ENCODE results near the gene CLN6.

Gene CLN6

DNA sequence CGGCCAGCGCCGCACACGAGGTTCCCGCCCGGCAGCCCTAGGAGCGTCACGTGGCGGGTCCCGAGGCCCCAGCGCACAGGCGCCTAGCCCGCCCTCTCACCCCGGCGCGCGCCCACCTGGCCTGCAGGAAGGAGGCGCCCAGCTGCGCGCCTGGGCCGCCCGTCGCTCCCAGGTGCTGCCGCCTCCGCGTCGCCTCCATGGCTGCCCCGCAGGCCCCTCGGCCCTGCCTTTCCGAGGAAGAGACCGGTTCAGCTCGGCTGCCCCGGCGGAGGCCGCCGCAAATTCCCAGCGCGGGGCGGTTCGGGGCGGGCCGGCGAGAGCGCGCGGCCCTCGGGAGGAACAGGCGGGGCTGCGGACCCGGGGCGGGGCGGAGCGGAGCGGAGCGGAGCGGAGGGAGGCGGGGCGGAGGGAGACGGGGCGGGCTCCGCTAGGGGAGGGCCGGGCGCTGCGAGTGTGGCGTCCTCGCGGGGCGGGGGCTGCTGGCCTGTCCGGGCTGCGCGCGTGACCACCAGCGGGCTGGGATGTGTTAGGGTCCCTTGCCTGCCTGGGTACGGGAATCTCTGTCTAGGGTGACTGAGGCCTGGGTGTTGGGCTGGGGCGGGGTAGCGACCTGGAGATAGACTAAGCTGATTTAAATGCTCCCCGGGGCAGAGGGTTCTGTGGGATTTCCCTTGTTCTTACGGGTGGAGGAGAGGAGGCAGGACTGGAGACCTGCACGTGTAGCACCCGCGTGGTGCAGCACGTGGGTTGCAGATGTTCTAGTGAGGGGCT lies at the start of gene CLN6:
TSS of gene CLN6 (minus strand) at position 343 of the 771 bp plus-strand sequence. CDS start at position 199, 144 bp downstream.
- DNase-seq: peak; percentile 80

DNA sequence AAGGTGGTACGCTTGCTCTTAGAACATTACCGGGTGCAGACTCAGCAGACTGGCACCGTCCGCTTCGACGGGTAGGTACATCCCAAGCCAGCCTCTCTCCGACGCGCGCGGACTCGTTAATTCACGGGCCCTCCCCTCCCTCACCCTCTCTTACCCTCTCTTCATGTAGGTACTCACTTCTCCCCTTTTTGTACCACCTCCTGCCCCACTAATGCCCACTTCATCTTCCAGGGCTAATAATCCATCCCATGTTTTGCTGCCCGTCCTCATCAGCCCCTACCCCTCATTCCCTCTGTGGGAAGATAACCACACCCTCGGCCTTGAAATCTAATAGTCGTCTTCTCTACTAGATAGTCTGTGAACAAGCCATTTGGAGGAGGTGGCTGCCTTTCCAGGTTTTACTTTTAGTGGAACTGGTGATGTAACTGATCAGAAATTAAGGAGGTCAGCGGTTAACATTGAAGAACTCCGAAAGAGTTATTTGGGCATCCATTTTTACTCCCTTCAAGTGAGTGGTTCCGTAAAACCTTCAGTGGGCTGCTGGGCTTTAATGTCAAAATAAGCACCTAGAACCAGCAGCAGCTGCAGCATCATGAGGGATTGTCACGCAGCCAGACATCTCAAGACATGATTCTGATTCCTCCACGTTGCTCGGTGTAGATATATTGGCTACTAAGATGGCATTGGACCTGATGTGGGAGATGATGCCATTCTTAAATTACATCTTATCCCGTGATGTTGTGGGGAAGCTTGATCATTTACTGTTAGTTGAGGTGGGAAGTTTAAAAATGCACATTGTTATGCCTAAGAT lies 49.3 kb upstream of the CLN6 start:
- DNase-seq: peak; percentile 56

DNA sequence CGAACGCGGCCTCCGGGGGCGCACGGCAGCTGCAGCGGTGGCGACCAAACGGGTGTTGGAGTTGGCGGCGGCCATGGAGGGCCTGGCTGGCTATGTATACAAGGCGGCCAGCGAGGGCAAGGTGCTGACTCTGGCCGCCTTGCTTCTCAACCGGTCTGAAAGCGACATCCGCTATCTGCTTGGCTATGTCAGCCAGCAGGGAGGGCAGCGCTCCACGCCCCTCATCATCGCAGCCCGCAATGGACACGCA lies 48.7 kb upstream of the CLN6 start:
- no peak for DNase-seq

DNA sequence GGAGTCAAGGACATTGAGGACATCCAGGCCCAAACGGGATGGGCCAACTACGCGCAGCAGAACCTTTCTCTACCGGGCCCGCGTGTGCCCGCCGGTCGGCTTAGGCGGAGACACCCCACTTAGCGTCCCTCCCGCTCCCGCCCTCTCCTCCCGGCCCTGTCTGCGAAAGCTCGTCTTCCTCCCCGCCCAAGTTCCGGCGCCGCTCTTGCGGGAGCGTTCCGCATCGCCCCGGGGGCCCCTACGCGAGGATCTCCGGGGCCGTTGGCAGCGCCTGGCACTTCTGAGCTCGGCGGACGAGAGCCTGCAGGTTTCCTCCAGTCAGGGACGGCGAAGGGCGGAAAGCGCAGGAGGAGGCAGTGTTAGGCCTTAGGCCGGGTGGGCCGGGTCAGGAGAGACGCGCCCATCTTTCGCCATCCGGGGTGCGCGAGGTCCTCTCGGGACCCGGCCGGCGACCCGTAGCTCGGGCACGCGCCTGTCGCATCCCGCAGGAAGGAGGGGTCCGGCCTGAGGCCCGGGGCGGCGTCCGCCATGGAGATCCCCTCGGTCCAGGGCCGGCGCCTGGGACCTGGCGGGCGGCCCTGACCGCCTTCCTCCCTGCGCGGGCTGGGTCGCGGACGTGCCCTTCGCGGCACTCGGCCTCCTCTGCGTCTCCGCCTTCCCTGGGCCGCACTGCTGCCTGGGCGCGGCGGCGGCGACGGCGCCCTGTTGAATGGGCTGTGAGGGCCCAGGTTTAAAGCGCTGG lies 48.2 kb upstream of the CLN6 start, which contains the start of gene FEM1B:
TSS of gene FEM1B (plus strand) at position 143 of the 742 bp plus-strand sequence. CDS start 673 bp downstream, outside the sequence.
- peak; percentile 93 for DNase-seq

DNA sequence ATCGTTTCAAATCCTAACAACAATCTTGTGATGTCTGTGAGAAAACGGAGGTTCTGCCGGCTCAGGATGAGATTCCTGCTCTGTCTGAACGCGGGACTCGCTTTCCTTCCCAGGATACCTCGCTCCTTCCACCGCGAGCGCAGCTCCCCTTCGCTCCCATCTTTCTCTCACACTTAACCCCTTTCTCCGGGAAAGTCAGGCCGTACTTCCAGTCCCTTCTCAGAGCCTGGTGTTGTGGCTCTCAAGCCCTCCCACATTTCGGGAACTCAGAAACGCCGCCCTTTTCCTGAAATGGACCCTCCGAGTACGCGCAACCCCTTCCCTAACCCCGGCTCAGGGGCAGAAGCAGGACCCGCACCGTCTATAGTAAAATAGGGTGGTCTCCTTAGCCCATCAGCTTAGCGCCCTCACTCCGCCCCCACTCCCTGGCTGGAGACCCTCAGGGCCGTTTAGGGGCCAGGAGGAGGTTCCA lies 47.6 kb upstream of the CLN6 start:
- DNase-seq: peak; percentile 68

DNA sequence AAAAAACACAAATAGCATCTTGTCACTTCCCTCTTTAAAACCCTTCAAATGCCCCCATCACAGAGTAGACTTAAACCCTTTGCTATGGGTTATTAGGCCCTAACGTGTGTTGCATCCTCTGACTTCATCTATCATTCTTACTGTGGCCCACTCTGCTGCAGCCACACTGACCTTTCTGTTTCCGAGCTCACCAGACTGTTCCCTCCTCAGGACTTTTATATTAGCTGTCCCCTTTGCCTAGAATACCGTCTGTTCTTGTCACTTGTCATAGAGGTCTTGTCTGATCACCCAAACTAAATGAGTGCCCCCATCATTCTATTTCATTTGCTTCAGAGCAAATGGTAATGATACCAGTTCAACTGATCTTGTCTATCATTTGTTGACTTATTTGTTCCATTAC lies 47.1 kb upstream of the CLN6 start:
- no peak for DNase-seq

DNA sequence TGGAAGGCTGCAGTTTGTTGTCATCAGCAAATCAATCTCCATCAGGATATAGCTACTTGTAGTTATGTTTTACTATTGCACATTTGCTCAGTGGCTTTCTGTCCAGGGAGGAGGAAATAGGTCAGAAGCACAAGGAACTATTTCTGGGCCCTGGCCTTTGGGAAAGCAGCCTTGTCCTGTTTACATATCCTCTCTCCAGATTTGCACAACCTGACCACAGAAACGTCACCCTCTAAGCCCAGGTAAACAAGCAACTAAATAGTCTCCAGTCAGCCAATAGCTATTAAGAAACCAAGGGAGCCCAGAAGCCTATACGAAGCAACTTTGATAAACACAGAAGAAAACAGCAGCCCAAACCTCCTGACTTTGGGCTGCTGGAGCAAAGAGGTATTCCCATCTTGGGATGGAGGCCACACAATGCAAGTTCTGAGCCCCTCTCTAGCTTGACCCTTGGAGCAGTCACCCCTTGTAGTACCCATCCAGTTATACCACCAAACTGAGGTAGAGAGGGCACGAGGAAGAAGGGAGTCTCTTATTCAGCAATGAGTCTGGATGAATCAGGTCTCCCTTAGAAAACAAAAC lies 45.7 kb upstream of the CLN6 start:
- DNase-seq: no peak

DNA sequence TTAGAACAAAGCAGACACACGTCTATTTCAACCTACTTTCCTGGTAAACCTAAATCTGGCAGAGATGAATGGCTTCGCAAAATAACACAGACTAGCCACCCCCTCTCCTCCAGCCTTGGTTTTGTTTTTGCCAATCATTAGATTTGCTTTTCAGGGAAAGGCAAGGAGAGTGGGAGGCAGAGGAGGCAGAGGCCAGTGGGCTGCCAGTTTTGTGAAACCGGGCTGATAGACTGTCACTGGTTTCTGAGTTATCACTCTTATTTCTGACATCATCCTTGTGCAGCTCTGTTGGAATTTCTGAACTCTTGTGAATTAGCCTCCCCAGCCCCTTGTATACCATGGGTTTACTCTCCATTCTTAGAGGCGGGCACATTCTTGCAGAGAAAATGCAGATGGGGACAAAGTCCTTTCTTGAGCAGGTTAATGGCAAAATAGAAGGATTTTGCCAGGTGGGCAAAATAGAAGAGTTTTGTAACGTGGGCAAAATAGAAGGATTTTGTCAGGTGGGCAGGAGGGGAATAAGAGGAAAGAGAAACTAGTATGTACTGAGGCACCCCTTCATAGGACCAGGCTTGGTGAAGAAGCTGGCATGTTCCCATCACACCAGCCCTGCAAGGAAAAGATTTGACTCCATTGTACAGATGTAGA lies 44.8 kb upstream of the CLN6 start:
- no peak for DNase-seq

DNA sequence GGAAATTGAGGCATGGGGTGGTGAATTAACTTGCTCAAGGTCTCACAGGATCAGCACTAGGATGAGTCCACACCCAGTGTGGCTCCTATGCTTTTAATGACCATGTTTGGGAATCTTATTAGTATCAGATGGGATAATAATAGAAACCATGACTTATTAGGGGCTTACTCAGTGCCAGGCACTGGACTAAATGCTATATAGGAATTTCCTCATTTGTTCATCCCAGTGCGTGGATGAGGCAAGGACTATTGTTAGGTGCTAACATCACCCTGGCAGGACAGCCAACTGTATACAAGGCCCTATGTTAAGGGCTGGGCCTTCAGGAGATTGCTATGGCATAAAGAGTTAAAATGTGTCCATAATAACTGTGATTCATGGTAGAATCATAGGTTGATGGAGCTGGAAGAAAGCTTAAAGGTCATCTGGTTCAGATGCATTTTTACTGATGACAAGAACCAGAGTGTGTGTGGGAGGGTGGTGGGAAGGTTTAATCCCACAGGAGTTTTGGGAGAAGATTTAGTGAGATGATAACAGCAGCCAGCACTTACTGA lies 43.3 kb upstream of the CLN6 start:
- DNase-seq: peak; percentile 93

DNA sequence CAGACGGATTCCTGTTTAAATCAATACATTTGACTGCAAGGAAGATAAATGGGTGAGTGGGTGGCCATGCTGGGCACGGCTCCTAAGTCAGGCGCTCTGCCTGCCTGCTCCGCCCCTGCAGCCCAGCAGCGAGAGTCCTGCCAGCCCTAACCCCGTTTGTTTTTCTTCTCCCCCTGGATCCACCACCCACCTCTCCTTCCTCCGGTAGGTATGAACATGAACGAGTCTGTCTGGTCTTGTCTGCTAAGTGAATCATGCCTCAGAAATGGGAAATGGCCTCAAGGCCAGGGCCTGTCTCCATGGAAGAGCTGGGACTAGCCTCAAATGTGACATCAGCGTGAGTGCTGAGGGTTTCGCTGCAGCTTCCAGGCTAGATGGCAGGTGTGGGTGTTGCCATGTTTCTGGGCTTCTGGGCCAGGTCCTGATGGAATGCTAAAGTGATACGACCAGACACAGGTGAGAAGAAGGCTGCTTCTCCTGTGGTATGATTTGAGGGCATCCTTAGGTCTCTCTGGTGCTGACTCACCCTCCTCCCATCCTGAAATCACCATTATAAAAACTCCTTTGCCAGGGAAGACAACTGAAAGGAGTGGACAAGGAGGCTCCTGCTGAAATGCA lies 42.4 kb upstream of the CLN6 start:
- peak; percentile 83 for DNase-seq

DNA sequence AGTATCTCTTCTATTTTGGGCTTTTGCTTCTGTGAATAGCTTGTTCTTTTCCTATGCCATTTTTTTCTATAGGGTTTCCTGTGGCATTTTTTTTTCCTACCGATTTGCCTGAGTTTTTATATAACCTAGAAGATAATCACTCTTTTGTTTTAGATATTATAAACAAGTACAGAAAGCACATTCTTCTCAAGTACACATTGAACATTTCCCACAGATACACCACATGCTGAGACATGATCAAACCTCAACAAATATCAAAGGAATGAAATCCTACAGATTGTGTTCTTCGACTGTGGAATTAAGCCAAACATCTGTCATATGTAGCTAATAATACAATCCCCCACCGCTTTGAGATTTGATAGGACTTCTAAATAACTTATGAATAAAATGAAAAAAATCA lies 38.9 kb upstream of the CLN6 start:
- no peak for DNase-seq

DNA sequence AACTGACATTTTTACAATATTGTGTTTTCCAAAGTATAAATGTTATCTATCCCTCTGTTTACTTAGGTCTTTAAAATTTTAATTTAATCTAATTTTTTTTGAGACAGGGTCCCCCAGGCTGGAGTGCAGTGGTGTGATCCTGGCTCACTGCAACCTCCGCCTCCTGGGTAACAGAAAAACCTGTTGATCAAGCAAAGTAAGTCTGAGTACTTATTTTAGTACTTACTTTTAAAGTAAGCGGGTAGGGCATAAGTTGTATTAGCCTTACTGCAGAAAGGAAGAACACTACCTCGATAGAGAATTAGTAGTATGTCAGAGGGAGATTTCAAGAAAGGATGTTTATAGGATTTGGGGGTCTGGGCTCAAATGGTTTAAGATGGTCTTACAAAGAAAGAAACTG lies 36.1 kb upstream of the CLN6 start:
- no peak for DNase-seq

DNA sequence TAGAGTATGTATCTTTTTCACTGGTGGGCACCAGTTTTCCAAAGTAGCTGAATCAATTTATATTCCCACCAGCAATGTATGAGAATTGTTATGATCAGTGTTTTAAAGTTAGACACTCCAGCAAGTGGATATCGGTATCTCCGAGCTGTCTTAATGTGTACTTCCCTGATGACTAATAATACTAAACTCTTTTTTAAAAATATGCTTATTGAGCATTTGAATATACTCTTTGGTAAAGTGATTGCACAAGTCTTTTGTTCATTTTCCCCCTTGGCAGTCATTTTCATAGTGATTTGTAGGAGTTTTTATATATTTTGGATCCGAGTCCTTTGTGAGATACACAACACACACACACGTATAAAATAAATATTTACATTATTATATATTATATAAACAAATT lies 35.6 kb upstream of the CLN6 start:
- DNase-seq: no peak

DNA sequence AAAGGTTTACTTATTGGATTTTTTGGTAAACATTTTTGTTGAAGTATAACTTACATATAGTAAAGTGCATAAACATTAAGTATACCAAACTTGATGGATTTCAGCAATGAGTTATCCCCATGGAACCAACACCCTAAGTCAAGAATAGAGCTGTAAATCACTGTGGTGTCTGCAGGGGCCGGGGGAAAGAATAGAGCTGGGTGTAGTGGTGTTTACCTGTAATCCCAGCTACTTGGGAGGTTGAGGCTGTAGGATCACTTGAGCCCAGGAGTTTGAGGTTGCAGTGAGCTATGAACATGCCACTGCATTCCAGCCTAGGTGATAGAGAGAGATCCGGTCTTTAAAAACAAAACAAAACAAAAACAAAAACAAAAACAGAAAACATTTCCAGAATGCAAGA lies 34.8 kb upstream of the CLN6 start:
- no peak for DNase-seq

DNA sequence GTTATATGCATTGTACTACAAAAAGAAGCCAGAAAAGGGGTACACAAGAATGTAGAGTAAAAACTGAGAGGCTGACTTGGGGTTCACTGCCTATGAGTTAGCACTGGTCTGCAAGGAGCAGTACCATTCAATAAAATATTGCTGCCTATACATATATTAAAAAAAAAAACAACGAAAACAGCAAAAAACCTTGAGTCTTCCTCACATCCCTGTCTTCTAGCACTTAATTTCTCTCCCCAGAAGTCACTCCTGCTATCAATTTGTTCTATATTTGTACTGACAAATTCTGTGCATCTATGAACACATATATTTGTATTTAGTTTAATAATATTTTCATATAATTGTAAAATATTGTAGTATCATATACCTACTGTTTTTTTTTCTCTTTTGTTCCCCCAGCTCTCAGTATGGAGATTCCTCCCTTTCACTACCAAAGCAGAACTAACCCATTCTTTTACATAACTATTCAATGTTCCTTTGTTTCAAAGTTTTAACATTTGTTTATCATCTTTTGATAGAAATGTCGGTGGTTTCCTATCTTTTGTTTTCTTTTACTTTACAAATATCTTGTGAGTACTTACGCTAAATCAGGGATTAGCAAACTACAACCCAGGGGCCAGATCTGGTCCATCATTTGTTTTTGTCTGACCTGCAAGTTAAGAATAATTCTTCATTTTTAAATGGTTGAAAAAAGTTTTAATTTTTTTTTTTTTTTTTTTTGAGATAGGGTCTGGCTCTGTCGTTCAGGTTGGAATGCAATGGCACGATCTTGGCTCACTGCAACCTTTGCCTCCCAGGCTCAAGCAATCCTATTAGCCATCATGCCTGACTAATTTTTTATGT lies 33.2 kb upstream of the CLN6 start:
- DNase-seq: no peak

DNA sequence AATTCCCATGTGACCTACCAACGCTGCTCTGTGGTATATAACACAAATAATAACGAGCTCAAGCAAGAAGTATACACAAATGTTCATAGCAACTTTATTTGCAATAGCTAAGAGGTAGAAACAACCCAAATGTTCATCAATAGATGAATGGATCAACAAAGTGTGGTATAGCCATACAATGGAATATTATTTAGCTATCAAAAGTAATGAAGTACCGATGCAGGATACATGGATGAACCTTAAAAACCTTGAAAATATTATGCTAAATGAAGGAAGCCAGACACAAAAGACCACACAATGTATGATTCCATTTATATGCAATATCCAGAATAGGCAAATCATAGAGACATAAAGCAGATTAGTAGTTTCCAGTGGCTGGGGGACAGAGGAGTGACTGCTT lies 32.5 kb upstream of the CLN6 start:
- DNase-seq: no peak

DNA sequence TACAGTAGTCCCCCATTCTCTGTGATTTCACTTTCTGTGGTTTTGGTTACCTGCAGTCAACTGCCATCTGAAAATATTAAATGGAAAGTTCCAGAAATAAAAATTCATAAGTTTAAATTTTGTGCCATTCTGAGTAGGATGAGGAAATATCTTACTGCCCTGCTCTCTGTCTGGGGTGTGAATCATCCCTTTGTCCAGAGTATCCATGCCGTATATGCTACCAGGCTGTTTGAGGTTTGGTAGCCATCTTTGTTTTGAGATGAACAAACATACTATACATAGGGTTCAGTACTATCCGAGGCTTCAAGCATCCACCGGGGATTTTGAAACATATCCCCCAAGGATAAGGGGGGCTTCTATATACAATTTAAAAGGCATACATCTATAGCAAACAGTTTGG lies 31.7 kb upstream of the CLN6 start:
- DNase-seq: no peak

DNA sequence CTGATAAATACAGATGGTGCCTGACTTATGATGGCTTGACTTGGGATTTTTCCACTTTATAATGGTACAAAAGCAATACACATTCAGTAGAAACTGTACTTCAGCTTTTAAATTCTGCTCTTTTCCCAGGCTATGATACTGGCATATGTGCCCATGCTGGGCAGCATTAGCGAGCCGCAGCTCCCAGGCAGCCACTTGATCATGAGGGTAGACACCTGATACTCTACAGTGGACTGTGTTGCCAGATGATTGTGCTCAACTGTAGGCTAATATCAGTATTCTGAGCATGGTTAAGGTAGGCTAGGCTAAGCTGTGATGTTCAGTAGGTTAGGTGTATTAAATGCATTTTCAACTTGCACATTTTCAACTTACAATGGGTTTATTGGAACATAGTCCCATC lies 30.4 kb upstream of the CLN6 start:
- no peak for DNase-seq

DNA sequence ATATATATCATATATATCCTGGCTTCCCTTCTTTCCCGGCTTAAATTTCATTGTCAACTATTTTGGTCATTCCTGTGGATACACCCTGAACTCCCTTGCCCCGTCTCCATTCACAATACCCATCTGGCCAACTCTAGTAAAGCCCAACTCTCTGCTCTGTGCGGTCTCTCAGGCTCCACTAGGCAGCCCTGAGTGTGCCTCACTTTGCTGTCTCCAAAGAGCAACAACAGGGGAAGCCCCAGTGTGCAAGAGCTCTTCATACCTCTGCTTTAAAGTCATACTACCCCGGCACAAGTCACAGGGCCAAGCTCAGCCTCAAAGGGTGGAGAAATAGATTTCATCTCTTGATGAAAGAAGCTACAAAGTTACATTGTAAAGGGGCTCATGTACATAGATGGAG lies 29.2 kb upstream of the CLN6 start:
- no peak for DNase-seq

DNA sequence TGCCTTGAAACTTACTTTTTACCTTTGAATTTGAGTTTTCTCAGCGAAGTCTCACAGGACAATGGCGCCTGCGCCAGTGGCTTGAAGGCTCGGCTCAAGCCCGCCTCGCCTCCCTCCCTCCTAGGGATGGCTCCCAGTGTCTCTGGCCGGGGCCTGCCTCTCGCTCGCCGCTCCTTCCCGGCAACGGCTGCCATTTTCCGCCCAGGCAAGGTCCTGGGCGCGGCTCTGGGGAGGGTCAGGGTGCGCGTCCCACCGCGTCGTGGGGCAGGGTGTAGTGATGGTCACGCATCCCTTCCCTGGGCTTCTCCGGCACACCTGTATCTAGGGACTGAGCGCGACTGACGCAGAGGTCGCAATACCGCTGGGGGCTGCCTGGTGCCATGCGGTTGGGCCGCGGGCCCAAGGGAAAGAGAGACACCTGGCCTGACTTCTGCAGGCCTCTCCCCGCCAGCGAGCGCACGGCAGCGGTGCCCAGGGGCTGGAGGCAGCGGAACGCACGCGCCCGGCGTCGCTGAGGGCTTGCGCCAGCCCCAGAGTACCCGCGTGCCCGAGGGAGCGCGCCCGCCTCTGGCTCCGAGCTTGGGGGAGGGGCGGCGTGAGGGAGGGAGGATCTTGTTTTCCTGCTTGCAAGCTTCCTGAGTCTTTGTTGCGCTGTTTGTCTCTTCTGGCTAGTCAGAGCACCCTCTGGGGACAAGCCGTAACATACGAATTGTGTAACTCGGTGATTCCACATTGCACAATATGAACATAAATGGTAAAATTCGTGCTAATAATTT lies 27.3 kb upstream of the CLN6 start:
- peak; percentile 89 for DNase-seq
